HEK293 (cell line): ENCODE data around the gene DAZAP1.

Source experiments
- CTCF ChIP-seq: fragments of 450-650 bp; formaldehyde crosslinking; IDR thresholded peaks from 2 replicates; pipeline ENCODE4 v1.5.1; 2016; ENCODE audit warnings: missing biosample characterization, missing genetic modification characterization
- HOXD13 ChIP-seq: sonication (generic); formaldehyde crosslinking; IDR thresholded peaks from 2 replicates; pipeline ENCODE4 v1.8.0; 2022; ENCODE audit warnings: missing genetic modification reagents, borderline replicate concordance
- PBX3 ChIP-seq: sonication (generic); formaldehyde crosslinking; IDR thresholded peaks from 2 replicates; pipeline ENCODE4 v1.8.1; 2022; ENCODE audit warnings: mild to moderate bottlenecking, moderate library complexity, missing genetic modification reagents
- ZEB2 ChIP-seq: fragments of 450-650 bp; formaldehyde crosslinking; IDR thresholded peaks from 2 replicates; pipeline ENCODE4 v1.5.1; 2016; ENCODE audit warnings: missing biosample characterization, missing genetic modification characterization
- ZNF138 ChIP-seq: fragments of 450-650 bp; formaldehyde crosslinking; IDR thresholded peaks from 2 replicates; pipeline ENCODE4 v1.5.1; 2016; ENCODE audit warnings: missing biosample characterization, missing genetic modification characterization, borderline replicate concordance
- ZNF175 ChIP-seq: fragments of 450-650 bp; formaldehyde crosslinking; IDR thresholded peaks from 2 replicates; pipeline ENCODE4 v1.5.1; 2016; ENCODE audit warnings: missing biosample characterization, missing genetic modification characterization
- ZNF221 ChIP-seq: fragments of 450-650 bp; formaldehyde crosslinking; IDR thresholded peaks from 2 replicates; pipeline ENCODE4 v1.5.1; 2017; ENCODE audit warnings: missing biosample characterization, missing genetic modification characterization, borderline replicate concordance
- ZNF514 ChIP-seq: fragments of 450-650 bp; formaldehyde crosslinking; IDR thresholded peaks from 2 replicates; pipeline ENCODE4 v1.5.1; 2016; ENCODE audit warnings: missing biosample characterization, missing genetic modification characterization
- ZNF561 ChIP-seq: fragments of 450-650 bp; IDR thresholded peaks from 2 replicates; pipeline ENCODE4 v1.5.1; 2018; ENCODE audit warnings: missing biosample characterization, missing genetic modification characterization, borderline replicate concordance
- ZNF639 ChIP-seq: fragments of 450-650 bp; formaldehyde crosslinking; IDR thresholded peaks from 2 replicates; pipeline ENCODE4 v1.5.1; 2016; ENCODE audit warnings: missing biosample characterization, missing genetic modification characterization
- ZNF837 ChIP-seq: fragments of 450-650 bp; formaldehyde crosslinking; IDR thresholded peaks from 2 replicates; pipeline ENCODE4 v1.5.1; 2016; ENCODE audit warnings: missing biosample characterization, missing genetic modification characterization

- TF ChIP-seq CTCF (tag by site-specific recombination) (no peak), ZNF175 (no peak), ZNF138 (no peak), ZEB2 (tag by site-specific recombination) (no peak), ZNF561 (tag by site-specific recombination) (no peak), PBX3 (CRISPR knock-in tag) (no peak), ZNF221 (tag by site-specific recombination) (no peak), ZNF639 (tag by site-specific recombination) (no peak), ZNF837 (no peak), HOXD13 (CRISPR knock-in tag) (no peak), ZNF514 (tag by site-specific recombination) (no peak)
Measured at GRCh38 chr19:1468274-1468820, 61.0 kb downstream of the DAZAP1 start.
